ENCODE results near the gene CC2D2B.
A peak's percentile ranks its signal among the peaks of the same experiment; 100 is the strongest.
"Not testable (repeated sequence)": the region's sequence is repeated elsewhere in the genome, so short reads cannot be mapped to it uniquely, and the experiment has no call there.

Gene CC2D2B

GRCh38 chr10:95909561-95909960, 1.8 kb downstream of the CC2D2B start:
- DNase-seq, result no peak

DNA sequence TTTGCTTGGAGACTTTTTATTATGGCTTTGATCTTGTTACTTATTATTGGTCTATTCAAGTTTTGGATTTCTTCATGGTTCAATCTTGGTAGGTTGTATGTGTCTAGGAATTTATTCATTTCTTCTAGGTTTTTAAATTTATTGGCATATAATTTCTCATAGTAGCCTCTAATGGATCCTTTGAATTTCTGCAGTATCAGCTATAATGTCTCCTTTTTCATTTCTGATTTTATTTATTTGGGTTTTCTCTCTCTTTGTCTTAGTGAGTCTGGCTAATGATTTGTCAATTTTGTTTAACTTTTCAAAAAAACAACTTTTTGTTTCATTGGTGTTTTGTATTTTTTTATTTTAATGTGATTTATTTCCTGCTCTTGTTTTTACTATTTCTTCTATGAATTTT, 8.3 kb downstream of the CC2D2B start:
- DNase-seq, result not testable (repeated sequence)

- DNase-seq, result no peak
These were observed 13.1 kb downstream of the CC2D2B start for GRCh38 chr10:95920798-95921426.

- no peak for DNase-seq
These were observed 17.3 kb downstream of the CC2D2B start for GRCh38 chr10:95925033-95925432.

DNA sequence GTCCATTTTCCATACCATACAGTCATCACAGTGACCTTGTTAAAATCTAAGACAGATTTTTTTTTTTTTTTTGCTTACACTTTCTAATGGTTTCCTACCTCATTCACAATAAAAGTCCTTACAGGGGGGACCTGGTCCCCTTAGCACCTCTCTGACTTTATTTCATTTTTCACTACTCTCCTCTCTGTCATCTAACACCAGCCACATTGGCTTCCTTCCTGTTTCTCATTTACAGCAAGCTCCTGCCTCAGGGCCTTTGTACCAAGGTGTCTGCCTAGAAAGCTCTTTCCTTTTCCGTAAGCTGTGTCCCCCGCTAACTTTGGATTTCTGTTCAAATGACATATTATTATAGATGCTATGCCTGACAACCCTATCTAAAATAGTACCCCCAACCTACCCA, 27.7 kb downstream of the CC2D2B start:
- no peak for DNase-seq

- DNase-seq, result no peak
These were observed 33.3 kb downstream of the CC2D2B start for GRCh38 chr10:95941115-95941514.

- no peak for DNase-seq
These were observed 55.6 kb downstream of the CC2D2B start for GRCh38 chr10:95963202-95963990.

- no peak for DNase-seq
These were observed 56.2 kb downstream of the CC2D2B start for GRCh38 chr10:95963991-95964389.

- no peak for DNase-seq
These were observed 57.0 kb downstream of the CC2D2B start for GRCh38 chr10:95964756-95965155.

DNA sequence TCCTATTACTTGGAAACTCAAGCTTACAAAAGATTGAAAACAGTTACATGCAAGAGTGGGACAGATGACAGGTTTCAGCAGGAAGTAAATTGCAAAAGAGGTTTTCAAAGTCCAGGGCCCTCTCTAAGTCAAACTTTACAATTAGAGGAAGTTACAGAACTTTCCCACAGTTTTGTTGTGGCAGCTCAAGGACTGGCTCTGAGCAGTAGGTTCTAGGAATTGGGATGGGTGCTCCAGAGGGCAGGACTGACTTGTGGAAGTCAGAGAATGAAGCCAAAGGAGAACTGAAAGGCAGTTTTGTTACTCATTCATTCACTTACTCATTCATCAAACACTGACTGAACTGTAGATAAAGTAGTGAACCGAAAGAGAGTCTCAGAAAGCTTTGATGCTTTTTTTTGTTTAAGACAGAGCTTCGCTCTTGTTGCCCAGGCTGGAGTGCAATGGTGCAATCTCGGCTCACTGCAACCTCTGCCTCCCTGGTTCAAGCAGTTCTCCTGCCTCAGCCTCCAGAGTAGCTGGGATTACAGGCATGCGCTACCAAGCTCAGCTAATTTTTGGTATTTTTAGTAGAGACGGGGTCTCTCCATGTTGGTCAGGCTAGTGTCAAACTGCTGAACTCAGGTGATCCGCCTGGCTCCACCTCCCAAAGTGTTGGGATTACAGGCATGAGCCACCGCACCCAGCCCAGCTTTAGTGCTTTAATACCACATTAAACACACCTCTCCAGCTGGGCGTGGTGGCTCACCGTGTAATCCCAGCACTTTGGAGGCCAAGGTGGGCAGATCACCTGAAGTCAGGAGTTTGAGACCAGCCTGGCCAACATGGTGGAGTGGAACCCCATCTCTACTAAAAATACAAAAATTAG, 68.8 kb downstream of the CC2D2B start:
- DNase-seq, result peak in 1 of 2 donors; percentile 62

DNA sequence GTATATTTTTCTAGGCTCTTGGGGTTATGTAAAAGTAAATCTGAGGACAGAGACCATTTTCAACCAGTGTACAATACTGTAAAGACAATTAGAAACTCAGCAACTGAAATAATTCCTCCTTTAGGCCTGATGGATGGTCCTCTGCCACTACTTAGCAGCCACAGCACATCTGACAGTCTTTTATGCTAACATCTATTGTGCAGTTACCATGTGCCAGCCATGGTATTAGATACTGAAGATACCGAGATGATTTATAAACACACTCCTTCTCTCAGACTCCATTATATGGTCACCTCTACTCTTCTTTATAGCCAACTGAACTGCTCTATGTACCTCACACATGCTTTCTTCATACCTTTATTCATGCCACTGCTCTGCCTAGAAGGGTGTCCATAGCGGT, 74.4 kb downstream of the CC2D2B start:
- DNase-seq, result no peak

- no peak for DNase-seq
These were observed 80.1 kb downstream of the CC2D2B start for GRCh38 chr10:95987685-95988426.

- DNase-seq, result no peak
These were observed 80.9 kb downstream of the CC2D2B start for GRCh38 chr10:95988702-95989101.

DNA sequence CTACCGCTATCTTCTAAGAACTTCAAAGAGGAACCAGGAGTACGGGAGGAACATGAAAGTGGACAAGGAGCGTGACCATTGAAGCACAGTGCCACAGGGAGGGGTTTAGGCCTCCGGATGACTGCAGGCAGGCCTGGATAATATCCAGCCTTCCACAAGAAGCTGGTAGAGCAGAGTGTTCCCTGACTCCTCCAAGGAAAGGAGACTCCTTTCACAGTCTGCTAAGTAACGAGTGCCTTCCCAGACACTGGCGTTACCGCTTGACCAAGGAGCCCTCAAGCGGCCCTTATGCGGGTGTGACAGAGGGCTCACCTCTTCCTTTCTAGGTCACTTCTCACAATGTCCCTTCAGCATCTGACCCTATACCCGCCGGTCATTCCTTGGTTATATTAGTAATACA, 86.6 kb downstream of the CC2D2B start:
- not testable (repeated sequence) for DNase-seq

GRCh38 chr10:95998255-95998784, 90.5 kb downstream of the CC2D2B start:
- DNase-seq, result no peak

DNA sequence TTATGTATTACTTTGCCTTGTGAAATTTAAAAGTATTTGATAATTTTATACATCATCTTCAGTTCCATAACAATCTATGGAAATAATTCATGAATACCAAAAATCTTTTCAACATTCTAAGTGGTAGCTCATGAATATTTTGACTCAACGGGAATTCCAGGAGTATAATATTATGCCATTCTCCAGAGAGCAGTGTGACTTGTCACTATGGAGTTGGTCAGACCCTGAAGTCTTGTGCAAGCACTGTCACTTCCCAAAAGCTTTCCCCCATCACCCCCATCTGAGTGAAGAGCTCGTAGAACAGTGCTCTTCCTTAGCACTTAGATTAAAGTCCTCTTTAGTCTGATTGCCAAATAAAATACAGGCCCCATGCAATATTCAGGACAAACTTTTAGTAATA, 106.2 kb downstream of the CC2D2B start:
- no peak for DNase-seq

- DNase-seq, result no peak
These were observed 106.8 kb downstream of the CC2D2B start for GRCh38 chr10:96014473-96015102.

DNA sequence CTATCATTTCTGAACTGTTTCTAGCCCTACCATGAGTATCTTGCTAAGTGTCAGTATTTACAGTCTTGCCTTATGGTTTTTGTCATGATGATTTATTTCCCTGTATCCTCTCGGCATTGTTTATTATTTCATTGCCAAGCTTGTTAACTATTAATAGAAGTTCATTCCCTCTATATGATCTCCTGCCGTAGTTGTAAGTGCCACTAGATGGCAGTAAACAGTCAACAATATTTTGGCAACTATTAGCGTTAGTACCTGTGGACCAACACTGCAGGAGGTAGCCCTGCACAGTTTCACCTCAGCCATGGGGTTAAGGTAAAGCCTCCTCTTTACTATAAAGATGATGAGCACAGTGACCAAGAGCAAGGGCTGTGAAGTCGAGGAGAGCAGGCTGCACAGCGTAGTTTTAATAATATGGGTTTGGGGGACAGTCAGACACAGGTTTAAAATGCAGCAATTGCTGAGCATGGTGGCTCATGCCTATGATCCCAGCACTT, 109.5 kb downstream of the CC2D2B start:
- DNase-seq, result peak; percentile 60 to 70

- DNase-seq, result no peak
These were observed 113.6 kb downstream of the CC2D2B start for GRCh38 chr10:96021332-96021731.

DNA sequence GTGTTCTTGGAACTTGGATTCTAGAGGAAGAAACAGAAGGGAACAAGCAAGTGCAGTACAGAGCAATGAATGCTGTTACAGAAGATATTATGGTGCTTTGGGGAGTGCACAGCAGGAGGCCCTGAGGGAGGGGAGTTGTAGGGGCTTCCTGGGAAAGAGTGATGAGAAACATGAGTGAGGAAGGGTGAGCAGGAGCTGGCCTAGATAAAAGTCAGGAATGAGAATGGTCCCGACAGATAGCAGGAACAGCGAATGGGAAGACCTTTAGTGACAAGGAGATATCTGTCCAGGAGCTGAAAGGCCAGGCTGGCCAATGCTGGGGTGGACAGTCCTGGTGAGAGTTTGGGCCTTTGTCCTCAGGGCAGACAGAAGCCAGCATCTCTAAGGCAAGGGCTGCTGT, 115.0 kb downstream of the CC2D2B start:
- DNase-seq, result no peak

GRCh38 chr10:96023168-96023567, 115.4 kb downstream of the CC2D2B start:
- no peak for DNase-seq

- DNase-seq, result peak; percentile 16 to 45
These were observed 117.8 kb downstream of the CC2D2B start for GRCh38 chr10:96025566-96025965.
